Fibroblast of the aortic adventitia (primary cell): ENCODE data around the gene ZNF106. TPM values are rescaled to one million over a fixed set of nuclear protein-coding genes. Genes with fewer than 3 reads are reported as not detected.

Experiments used
- DNase-seq: peaks from one replicate; pipeline ENCODE4 v3.0.0-alpha.2; 2010; ENCODE audit warnings: low read depth
- H3K4me3 ChIP-seq: 2 replicates; pipeline ENCODE4 v1.5.1; 2011; ENCODE audit warnings: low read depth, mild to moderate bottlenecking, control low read depth, low read length, moderate library complexity
- total RNA-seq: library from RNA; depleted of rRNA; stranded (reverse); fragments of >200 nt; gene quantifications from 2 replicates; pipeline ENCODE4 v1.2.3, GENCODE V29; 2012; ENCODE audit warnings: low replicate concordance
- TF ChIP-seq, protein P1 (sequence below): IDR thresholded peaks from 2 replicates; pipeline ENCODE4 v1.5.1; 2011; ENCODE audit warnings: mild to moderate bottlenecking, low read length, control low read depth, inconsistent platforms; ENCODE audit not compliant: insufficient read depth

ZNF106 gene
- total RNA-seq, 1 donor = 72.8 TPM

DNA sequence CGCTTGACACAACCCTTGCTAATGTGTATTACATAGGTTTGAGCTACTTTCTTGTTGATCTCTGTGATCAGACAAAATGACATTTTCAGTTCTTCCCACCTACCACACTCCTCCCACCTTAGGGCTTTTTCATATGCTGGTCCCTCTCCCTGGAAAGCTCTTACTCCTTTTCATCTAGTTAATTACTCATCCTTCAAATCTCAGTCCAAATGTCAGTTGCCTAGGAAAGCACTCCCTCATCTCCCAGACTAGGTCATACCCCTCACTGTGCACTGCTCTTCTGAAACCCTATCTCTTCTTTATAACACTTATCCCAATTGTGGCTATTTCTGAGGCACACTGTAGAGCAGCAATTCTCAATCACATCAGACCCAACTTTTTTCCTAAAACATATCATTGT, 7.3 kb downstream of the ZNF106 start:
- no peak for DNase-seq
- no peak overlapping the region for H3K4me3 ChIP-seq
- TF ChIP-seq, protein P1, sequence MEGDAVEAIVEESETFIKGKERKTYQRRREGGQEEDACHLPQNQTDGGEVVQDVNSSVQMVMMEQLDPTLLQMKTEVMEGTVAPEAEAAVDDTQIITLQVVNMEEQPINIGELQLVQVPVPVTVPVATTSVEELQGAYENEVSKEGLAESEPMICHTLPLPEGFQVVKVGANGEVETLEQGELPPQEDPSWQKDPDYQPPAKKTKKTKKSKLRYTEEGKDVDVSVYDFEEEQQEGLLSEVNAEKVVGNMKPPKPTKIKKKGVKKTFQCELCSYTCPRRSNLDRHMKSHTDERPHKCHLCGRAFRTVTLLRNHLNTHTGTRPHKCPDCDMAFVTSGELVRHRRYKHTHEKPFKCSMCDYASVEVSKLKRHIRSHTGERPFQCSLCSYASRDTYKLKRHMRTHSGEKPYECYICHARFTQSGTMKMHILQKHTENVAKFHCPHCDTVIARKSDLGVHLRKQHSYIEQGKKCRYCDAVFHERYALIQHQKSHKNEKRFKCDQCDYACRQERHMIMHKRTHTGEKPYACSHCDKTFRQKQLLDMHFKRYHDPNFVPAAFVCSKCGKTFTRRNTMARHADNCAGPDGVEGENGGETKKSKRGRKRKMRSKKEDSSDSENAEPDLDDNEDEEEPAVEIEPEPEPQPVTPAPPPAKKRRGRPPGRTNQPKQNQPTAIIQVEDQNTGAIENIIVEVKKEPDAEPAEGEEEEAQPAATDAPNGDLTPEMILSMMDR = no peak

DNA sequence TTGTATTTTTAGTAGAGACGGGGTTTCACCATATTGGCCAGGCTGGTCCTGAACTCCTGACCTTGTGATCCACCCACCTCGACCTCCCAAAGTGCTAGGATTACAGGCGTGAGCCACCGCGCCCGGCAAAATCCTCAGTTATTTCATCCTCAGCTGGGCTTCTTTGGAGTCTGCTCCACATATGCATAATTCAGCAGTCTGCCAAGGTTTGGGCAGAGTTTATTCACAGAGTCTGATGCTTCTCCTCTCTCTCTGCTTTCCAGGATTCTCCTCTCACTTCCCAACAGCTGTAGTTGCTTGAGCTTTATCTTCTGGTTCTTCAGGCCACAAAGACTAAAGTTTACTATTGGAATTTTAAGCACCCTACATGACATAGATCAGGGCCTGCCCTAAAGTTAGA, 8.2 kb downstream of the ZNF106 start:
- no peak overlapping the region for H3K4me3 ChIP-seq
- TF ChIP-seq, protein P1 = no peak
- no peak for DNase-seq

DNA sequence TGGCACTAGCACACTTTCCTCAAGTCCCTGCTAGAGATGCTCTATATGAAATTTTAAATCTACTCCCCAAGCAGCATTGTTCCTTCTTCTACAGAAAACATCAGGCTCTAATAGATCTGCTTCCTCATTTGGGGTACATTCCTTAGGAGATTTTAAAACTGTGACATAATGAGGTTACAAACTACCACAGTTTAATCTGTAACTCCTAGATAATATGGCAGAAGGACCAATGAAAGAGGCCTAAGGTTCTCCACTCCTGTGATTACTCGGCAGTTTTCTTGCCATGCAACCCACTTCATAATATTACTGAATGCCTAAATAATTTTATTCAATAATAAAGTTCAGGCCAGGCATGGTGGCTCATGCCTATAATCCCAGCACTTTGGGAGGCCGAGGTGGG, 16.1 kb downstream of the ZNF106 start:
- H3K4me3 ChIP-seq = no peak overlapping the region
- TF ChIP-seq, protein P1 = no peak
- DNase-seq = peak; percentile 42

DNA sequence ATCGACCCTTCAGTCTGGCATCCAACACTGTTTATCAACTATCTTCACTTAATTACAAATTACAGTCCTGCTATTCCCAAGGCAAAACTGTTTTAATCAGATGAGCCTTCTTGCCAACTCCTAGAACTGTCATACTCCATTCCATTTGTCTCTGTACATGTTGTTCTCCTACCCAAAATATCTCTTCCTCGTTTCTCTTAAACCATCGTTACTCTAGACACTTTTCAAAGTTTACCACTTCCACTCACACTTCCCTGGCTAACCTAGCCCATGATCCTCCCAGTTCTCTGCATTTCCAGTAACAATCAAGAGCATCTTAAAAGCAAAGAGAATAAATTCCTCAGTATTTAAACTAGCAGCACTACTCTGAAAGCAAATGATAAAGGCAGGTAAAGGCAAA, 19.9 kb downstream of the ZNF106 start:
- no peak for DNase-seq
- no peak overlapping the region for H3K4me3 ChIP-seq
- TF ChIP-seq, protein P1 = no peak

DNA sequence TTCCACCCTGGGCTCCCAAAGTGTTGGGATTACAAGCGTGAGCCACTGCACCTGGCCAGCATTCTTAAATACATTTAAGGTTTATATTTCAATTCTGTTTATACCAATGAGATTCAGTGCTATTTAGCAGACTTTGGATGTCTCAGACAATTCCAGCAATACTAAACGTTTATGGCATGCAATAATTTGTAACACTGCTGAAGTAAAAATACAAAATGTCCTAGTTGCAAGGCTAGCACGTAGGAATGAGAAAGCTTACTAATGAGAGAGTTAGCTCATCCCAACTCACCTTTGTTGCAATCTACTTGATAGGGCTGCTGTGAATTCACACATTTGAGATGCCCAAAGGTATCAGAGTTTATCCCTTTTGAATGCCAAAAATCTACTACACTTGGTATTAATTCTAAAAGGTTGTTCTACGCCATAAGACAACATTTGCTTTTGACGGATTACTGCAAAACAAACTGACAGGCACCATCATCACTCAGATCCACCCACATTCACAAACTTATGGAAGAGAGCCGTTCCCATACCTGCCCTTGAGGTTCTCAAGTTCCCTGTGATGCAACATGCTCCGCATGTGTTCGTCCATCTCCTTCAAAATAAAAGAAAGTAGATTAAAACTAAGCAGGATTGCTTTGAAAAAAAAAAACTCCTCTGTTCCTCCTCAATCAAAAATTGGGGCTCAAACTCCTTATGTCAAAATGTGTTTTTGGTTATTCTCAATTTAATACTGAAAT, 25.3 kb downstream of the ZNF106 start:
- DNase-seq = no peak
- no peak overlapping the region for H3K4me3 ChIP-seq
- TF ChIP-seq, protein P1 = no peak

DNA sequence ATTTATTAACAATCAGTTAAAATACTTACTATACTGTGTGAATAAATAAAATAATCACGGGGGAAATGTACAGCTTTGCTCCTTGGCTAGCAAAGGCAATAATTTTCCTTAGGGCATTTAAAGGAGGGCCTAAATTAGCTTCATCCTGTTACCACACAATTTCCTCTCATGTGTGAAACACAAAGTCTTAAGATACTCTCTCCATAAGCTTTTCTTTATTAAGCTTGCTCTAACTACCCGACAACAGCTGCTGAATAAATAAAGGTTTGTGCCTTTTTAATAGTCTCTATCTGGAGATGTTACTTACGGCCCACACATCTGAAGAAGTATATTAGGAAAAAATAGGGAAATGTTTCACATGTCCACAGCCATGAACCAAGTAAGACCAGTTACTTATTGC, 29.7 kb downstream of the ZNF106 start:
- H3K4me3 ChIP-seq = no peak overlapping the region
- TF ChIP-seq, protein P1 = no peak
- no peak for DNase-seq
